Activated CD4-positive, alpha-beta memory T cell treated with anti-CD3 and anti-CD28 coated beads, Interleukin-2, amount 10 ng/mL, durations not matched to agents 7 days and 5 days (primary cell): ENCODE data around the gene KLHL22. TPM values are rescaled to one million over a fixed set of nuclear protein-coding genes. Genes with fewer than 3 reads are reported as not detected.
"Not testable (repeated sequence)": the region's sequence is repeated elsewhere in the genome, so short reads cannot be mapped to it uniquely, and the experiment has no call there.

Source experiments
- CTCF ChIA-PET: fragments of 350-600 bp; sonication (Branson Sonifier 250); formaldehyde crosslinking; loops from one replicate; lab custom pipeline; 2021; ENCODE audit warnings: antibody characterized with exemption, inconsistent platforms; lab: Charles Lee
- POLR2A ChIA-PET: fragments of 350-600 bp; sonication (Branson Sonifier 250); formaldehyde crosslinking; loops from one replicate; lab custom pipeline; 2021; ENCODE audit warnings: antibody characterized with exemption; lab: Charles Lee
- DNase-seq: peaks from one replicate; pipeline ENCODE4 v3.0.0-alpha.2; 2020
- H3K27ac Mint-ChIP-seq: one replicate; pipeline ENCODE4 v1.8.0; 2021; ENCODE audit warnings: mild to moderate bottlenecking, mixed read lengths
- H3K27me3 Mint-ChIP-seq: one replicate; pipeline ENCODE4 v1.8.0; 2021; ENCODE audit warnings: mixed read lengths
- H3K36me3 Mint-ChIP-seq: one replicate; pipeline ENCODE4 v1.8.0; 2021; ENCODE audit warnings: low read depth, mixed read lengths
- H3K4me1 Mint-ChIP-seq: one replicate; pipeline ENCODE4 v1.8.0; 2021; ENCODE audit warnings: mixed read lengths
- H3K4me3 Mint-ChIP-seq: one replicate; pipeline ENCODE4 v1.8.0; 2021; ENCODE audit warnings: mild to moderate bottlenecking, mixed read lengths
- H3K9me3 Mint-ChIP-seq: one replicate; pipeline ENCODE4 v1.8.0; 2021; ENCODE audit warnings: mixed read lengths
- total RNA-seq, 2 experiments: library from RNA; stranded (reverse); gene quantifications; one replicate each; pipeline ENCODE4 v1.2.3, GENCODE V29; 2021

Gene KLHL22
- total RNA-seq, 2 experiments from 2014 or later: 31.1 to 32.8 TPM

- no peak for DNase-seq
Measured at GRCh38 chr22:20508815-20509271, 13.2 kb upstream of the KLHL22 start.

GRCh38 chr22:20508067-20508755 lies 12.6 kb upstream of the KLHL22 start:
- CTCF ChIA-PET: interaction anchor here (1.0 to 2.5 kb wide), 8 partner anchors 10 to 62 kb away, joined by 3 to 30 read pairs (median 4); no protein-coding TSS in a partner anchor
- Mint-ChIP-seq H3K4me3 (peak overlapping the region; percentile 93), H3K27ac (peak overlapping the region; percentile 94), H3K4me1 (peaks cover 48% of the 10 kb centered on the region), H3K36me3 (peaks cover 37% of the 10 kb centered on the region)
- not testable (repeated sequence) for H3K9me3 Mint-ChIP-seq, DNase-seq, H3K27me3 Mint-ChIP-seq
- POLR2A ChIA-PET: interaction anchor here (0.7 to 16.0 kb wide), 23 partner anchors 9 to 400 kb away, joined by 3 to 396 read pairs (median 5); partner anchors contain the start of genes KLHL22, TRMT2A and ZNF74

More at GRCh38 chr22:20508815-20509271, 13.2 kb upstream of the KLHL22 start:
- ChIA-PET CTCF (interaction anchor here (0.9 to 2.5 kb wide), 5 partner anchors 9 to 91 kb away, joined by 4 to 30 read pairs (median 5); no protein-coding TSS in a partner anchor), POLR2A (interaction anchor here (1.0 to 16.0 kb wide), 14 partner anchors 8 to 392 kb away, joined by 3 to 396 read pairs (median 5); partner anchors contain the start of genes KLHL22 and TRMT2A)
- Mint-ChIP-seq H3K27ac (peak overlapping the region; percentile 94), H3K9me3 (no peaks in the 10 kb centered on the region), H3K4me3 (peak overlapping the region; percentile 93), H3K27me3 (no peaks in the 10 kb centered on the region), H3K4me1 (peaks cover 51% of the 10 kb centered on the region), H3K36me3 (peaks cover 38% of the 10 kb centered on the region)

DNA sequence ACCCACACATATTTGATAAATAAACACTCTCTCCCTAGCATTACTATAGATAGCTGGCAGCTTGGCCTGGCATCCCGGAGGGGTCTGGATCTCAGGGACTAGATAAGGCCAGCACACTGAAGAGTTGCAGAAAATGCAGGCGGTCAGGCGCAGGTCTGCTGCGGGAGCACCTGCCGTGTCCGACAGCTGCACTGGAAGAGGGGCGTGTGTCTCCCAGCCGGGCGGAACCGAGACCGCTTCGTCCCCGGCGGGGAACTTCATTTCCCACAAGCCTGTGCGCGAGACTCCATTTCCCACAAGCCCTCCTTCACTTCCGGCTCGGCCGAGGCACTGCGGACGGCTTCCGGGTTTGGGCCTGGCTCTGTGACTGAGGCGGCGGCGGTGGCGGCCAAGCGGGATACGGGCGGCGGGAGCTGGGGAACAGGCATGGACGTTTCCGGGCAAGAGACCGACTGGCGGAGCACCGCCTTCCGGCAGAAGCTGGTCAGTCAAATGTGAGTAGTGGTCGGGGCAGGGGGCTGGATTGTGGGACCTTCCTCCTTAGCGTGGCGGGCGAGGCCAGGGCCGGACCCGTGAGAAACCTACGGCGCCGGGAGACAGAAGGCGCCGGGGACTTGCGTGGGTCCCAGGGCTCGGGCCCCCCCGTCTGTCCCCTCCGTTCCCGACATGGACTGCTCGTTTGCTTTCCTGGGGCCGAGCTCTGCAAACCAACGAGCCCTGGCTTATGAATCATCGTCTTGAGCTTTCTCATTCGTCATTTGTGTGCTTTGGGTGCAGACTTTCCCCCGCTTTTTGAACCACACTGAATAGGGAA lies 11.9 kb upstream of the KLHL22 start, which contains the start of gene MED15:
Gene MED15, plus strand, starts transcription at position 358 of the 814 bp plus-strand sequence. Its CDS starts 69 bp downstream, at position 427.
- H3K36me3 Mint-ChIP-seq: peaks cover 37% of the 10 kb centered on the region
- H3K27ac Mint-ChIP-seq: peak within 1 kb of the TSS; percentile 94
- H3K4me1 Mint-ChIP-seq: peaks cover 48% of the 10 kb centered on the region
- no peaks in the 10 kb centered on the region for H3K27me3 Mint-ChIP-seq
- CTCF ChIA-PET: interaction anchor here (1.0 to 2.5 kb wide), 7 partner anchors 11 to 63 kb away, joined by 3 to 30 read pairs (median 5); no protein-coding TSS in a partner anchor
- DNase-seq: peak; percentile 93
- POLR2A ChIA-PET: interaction anchor here (0.7 to 16.0 kb wide), 23 partner anchors 9 to 399 kb away, joined by 3 to 396 read pairs (median 5); partner anchors contain the start of genes KLHL22, TRMT2A and ZNF74
- H3K9me3 Mint-ChIP-seq: no peaks in the 10 kb centered on the region
- H3K4me3 Mint-ChIP-seq: peak within 1 kb of the TSS; percentile 93

DNA sequence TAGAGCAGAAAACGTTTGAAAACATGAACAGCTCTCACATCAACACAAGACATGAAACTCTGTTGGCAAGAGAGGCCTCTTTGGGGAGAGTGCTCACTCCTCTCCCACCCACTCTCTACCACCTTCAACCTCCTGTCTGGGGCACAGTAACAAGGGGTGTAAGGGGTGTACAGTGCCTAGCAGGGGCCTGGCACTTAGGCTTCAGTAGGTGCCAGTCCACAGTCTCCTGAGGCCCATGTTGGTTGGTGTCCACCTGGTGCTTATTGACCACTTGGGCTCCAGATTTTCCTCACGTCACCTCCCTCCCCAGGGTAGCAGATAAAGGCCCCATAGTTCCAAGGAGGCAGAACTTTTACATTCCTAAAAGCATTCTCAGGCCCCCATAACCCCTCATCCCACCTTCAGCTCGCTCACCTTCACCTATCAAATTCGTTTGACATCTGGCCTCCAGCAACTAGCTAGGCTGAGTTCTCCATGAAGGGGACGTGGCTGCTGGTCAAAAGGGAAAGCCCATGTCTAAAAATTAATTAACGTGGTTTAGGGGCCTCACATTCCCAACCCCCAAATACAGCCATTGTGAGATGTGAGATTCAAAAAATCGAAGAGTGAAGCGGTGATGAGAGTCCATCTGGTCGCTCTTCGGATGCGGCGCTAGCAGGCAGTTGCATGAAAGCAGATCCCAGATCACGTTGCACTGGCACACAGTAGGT lies 11.1 kb upstream of the KLHL22 start:
- ChIA-PET POLR2A (interaction anchor here (0.9 to 16.0 kb wide), 16 partner anchors 8 to 389 kb away, joined by 3 to 396 read pairs (median 5); partner anchors contain the start of genes KLHL22, TRMT2A and ZNF74), CTCF (interaction anchor here (0.6 to 2.5 kb wide), 5 partner anchors 43 to 64 kb away, joined by 3 to 30 read pairs (median 5); no protein-coding TSS in a partner anchor)
- no peak for DNase-seq
- Mint-ChIP-seq H3K36me3 (peaks cover 30% of the 10 kb centered on the region), H3K4me1 (peaks cover 42% of the 10 kb centered on the region), H3K27me3 (no peaks in the 10 kb centered on the region), H3K4me3 (peak overlapping the region; percentile 93), H3K9me3 (no peaks in the 10 kb centered on the region), H3K27ac (peak overlapping the region; percentile 94)

DNA sequence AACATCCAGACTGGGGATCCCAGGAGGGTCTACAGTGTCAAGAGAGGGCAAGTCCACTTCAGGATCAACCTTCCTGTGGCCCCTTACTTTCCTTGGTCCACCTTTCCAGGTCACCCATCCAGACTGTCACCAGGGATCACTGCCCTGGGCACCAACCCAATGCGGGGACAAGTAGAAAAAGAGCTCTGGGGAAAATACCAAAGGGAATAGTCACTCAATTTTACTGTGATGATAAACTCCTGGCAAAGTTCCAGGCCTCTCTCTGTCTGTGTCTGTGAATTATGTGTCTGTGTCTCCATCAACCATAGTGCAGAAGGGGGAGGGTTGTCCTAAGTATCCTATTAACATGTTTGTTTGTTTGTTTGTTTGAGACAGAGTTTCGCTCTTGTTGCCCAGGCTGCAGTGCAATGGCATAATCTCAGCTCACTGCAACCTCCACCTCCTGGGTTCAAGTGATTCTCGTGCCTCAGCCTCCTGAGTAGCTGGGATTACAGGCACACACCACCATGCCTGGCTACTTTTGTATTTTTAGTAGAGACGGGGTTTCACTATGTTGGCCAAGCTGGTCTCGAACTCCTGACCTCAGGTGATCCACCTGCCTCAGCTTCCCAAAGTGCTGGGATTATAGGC lies 8.8 kb upstream of the KLHL22 start:
- H3K9me3 Mint-ChIP-seq, H3K27me3 Mint-ChIP-seq, H3K4me3 Mint-ChIP-seq, CTCF ChIA-PET, H3K27ac Mint-ChIP-seq, DNase-seq: not testable (repeated sequence)
- POLR2A ChIA-PET: interaction anchor here (1.2 kb wide), 1 partner anchor 10 kb away, joined by 3 read pairs; no protein-coding TSS in a partner anchor
- H3K4me1 Mint-ChIP-seq: peaks cover 22% of the 10 kb centered on the region
- peaks cover 19% of the 10 kb centered on the region for H3K36me3 Mint-ChIP-seq

- Mint-ChIP-seq H3K4me3 (no peak overlapping the region), H3K9me3 (no peaks in the 10 kb centered on the region), H3K27me3 (no peaks in the 10 kb centered on the region), H3K4me1 (peaks cover 16% of the 10 kb centered on the region), H3K27ac (no peak overlapping the region), H3K36me3 (peaks cover 13% of the 10 kb centered on the region)
- DNase-seq: no peak
- ChIA-PET POLR2A (interaction anchor here (1.2 kb wide), 1 partner anchor 10 kb away, joined by 3 read pairs; no protein-coding TSS in a partner anchor), CTCF (no interaction called here)
Measured at GRCh38 chr22:20503816-20504215, 8.2 kb upstream of the KLHL22 start.

DNA sequence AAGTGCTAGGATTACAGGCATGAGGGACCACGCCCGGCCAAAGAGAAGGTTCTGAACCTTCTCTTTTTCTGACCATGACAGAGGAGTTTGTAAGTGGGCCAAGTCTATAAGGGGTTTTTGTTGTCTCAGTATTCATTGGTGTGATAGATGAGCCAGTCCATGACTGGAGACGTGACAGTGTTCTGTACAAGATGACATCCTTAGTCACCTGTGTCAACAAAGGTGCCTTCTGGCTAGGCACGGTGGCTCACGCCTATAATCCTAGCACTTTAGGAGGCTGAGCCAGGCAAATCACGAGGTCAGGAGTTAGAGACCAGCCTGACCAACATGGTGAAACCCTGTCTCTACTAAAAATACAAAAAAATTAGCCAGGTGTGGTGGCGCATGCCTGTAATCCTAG lies 4.2 kb upstream of the KLHL22 start:
- Mint-ChIP-seq H3K27ac (no peak overlapping the region), H3K4me3 (no peak overlapping the region), H3K27me3 (no peaks in the 10 kb centered on the region), H3K4me1 (peaks cover 11% of the 10 kb centered on the region), H3K9me3 (no peaks in the 10 kb centered on the region), H3K36me3 (peaks cover 3% of the 10 kb centered on the region)
- no peak for DNase-seq
- ChIA-PET POLR2A (no interaction called here), CTCF (interaction anchor here (0.7 to 2.6 kb wide), 3 partner anchors 36 to 82 kb away, joined by 3 to 11 read pairs (median 4); no protein-coding TSS in a partner anchor)

DNA sequence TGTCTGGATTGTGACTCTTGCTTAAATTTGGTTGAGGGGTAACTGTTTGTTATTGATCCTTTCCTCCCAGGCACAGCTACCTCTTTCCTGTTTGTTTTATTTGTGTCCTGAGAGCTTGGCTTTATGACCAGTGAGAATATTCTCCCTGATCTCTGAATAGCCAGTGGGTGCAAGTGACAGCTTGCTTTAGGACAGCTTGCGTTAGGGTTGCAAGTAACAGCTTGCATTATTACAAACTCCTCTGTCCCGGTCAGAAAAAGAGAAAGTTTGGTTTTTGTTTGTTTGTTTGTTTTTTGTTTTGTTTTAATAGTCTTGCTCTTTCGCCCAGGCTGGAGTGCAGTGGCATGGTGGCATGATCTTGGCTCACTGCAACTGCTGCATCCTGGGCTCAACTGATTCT lies 3.3 kb upstream of the KLHL22 start:
- ChIA-PET CTCF (interaction anchor here (0.6 to 2.6 kb wide), 4 partner anchors 36 to 82 kb away, joined by 3 to 11 read pairs (median 4); no protein-coding TSS in a partner anchor), POLR2A (interaction anchor here (0.9 to 1.4 kb wide), 2 partner anchors 8 to 35 kb away, joined by 4 read pairs; partner anchors contain the start of gene MED15)
- no peak overlapping the region for H3K4me3 Mint-ChIP-seq
- peaks cover 17% of the 10 kb centered on the region for H3K4me1 Mint-ChIP-seq
- H3K27me3 Mint-ChIP-seq: no peaks in the 10 kb centered on the region
- H3K27ac Mint-ChIP-seq: no peak overlapping the region
- H3K9me3 Mint-ChIP-seq: no peaks in the 10 kb centered on the region
- peaks cover 7% of the 10 kb centered on the region for H3K36me3 Mint-ChIP-seq
- DNase-seq: no peak

DNA sequence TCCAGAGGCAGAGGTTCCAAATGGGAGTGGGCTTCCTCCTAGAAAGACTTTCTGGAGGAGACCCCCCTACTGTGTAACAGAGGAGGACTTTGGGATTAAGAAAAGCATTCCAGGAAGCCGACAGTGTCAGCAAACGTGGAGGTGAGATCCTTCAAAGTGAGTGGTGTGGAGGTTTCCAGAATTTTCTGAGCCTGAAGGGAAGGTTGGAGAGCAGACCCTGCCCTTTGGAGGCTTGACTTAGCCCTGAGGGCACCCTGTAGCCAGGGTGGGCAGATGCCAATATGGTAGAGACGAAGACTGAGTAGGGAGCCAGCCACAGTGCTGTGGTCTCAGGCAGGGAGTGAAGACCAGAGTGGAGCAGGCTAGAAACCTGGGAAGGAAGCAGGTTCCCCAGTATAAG lies 1.8 kb upstream of the KLHL22 start:
- no peak for DNase-seq
- Mint-ChIP-seq H3K4me3 (no peak overlapping the region), H3K36me3 (peaks cover 7% of the 10 kb centered on the region), H3K4me1 (peaks cover 26% of the 10 kb centered on the region), H3K27me3 (no peaks in the 10 kb centered on the region), H3K9me3 (no peaks in the 10 kb centered on the region), H3K27ac (no peak overlapping the region)
- ChIA-PET POLR2A (no interaction called here), CTCF (interaction anchor here (2.6 kb wide), 1 partner anchor 79 kb away, joined by 11 read pairs; no protein-coding TSS in a partner anchor)

- Mint-ChIP-seq H3K4me1 (peaks cover 34% of the 10 kb centered on the region), H3K36me3 (peaks cover 8% of the 10 kb centered on the region), H3K27ac (peak overlapping the region; percentile 58), H3K4me3 (peak overlapping the region; percentile 88), H3K9me3 (no peaks in the 10 kb centered on the region), H3K27me3 (no peaks in the 10 kb centered on the region)
- DNase-seq: peak; percentile 92
- POLR2A ChIA-PET: interaction anchor here (1.1 to 3.6 kb wide), 6 partner anchors 12 to 363 kb away, joined by 3 to 36 read pairs (median 10); partner anchors contain the start of genes MED15 and SNAP29
- CTCF ChIA-PET: interaction anchor here (0.7 to 2.4 kb wide), 4 partner anchors 27 to 78 kb away, joined by 3 to 10 read pairs (median 5); no protein-coding TSS in a partner anchor
Measured at GRCh38 chr22:20495861-20496681, 476 bp upstream of the KLHL22 start.
